SJSA1 (cell line): ENCODE data around the gene CD163. TPM values are rescaled to one million over a fixed set of nuclear protein-coding genes. Genes with fewer than 3 reads are reported as not detected.
"Not testable (repeated sequence)": the region's sequence is repeated elsewhere in the genome, so short reads cannot be mapped to it uniquely, and the experiment has no call there.

Experiments used
- DNase-seq, 2 experiments: peaks; one replicate each; pipeline ENCODE4 v3.0.0-alpha.2; 2015 to 2020; ENCODE audit warnings: low spot score in 2 of 2, low read depth in 1 of 2
- H3K27ac ChIP-seq: fragments of 250-450 bp; sonication (Bioruptor Pico); 2 replicates; pipeline ENCODE4 v1.5.1; 2020; ENCODE audit warnings: mild to moderate bottlenecking, moderate library complexity
- H3K27me3 ChIP-seq: fragments of 250-450 bp; sonication (Bioruptor Pico); replicated peaks from 2 replicates; pipeline ENCODE4 v1.5.1; 2020; ENCODE audit warnings: mild to moderate bottlenecking, moderate library complexity
- H3K36me3 ChIP-seq: fragments of 250-450 bp; sonication (Bioruptor Pico); 2 replicates; pipeline ENCODE4 v1.5.1; 2020; ENCODE audit warnings: mild to moderate bottlenecking
- H3K4me1 ChIP-seq: fragments of 250-450 bp; sonication (Bioruptor Pico); replicated peaks from 2 replicates; pipeline ENCODE4 v1.6.1; 2021; ENCODE audit warnings: mild to moderate bottlenecking
- H3K4me3 ChIP-seq: fragments of 250-450 bp; sonication (Bioruptor Pico); 2 replicates; pipeline ENCODE4 v1.5.1; 2020; ENCODE audit warnings: mild to moderate bottlenecking
- H3K9me3 ChIP-seq: fragments of 250-450 bp; sonication (Bioruptor Pico); replicated peaks from 2 replicates; pipeline ENCODE4 v1.5.1; 2020; ENCODE audit warnings: mild to moderate bottlenecking
- total RNA-seq: library from RNA; depleted of rRNA; stranded (reverse); fragments of >200 nt; shearing (Covaris generic); gene quantifications from 2 replicates; pipeline ENCODE4 v1.2.3, GENCODE V29; 2014; rRNA removed

CD163 gene
- 0.05 TPM in 1 of 2 replicates, not detected in the other for total RNA-seq

DNA sequence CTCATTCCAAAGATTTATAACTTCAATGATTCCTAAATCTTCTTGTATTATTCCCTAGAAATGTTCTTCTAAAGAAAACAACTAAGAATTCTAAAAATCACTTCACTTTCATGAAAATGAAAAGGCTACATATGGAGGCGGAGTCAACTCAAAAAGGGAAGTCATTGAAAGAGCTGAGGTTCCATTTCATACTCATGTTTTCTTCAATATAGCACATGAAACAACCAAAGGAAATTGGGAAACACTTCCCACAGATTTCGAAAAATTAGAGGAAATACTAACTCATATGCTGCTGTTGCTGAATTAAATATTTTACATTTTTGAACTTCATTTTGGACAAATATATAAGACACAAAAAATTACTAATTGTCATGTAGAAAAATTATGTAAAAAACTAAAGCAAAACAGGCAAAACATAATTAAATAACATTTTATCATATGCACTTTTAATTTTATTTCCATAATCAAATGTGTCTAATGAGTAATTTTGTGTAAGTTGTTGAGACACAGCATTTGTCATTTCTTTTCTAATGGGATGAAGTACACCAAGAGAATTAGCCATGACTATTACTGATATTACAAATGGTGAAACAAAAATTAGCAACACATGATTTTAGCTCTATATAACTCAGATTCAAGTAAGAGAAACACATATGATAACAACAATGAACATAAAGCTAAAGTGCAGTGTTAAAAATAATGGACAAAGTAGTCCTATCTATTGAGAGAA, at the start of gene CD163:
CD163 (minus strand) TSS at position 92 of the 730 bp plus-strand sequence; CDS start at position 5, 87 bp downstream.
- no peak within 1 kb of the TSS for H3K4me3 ChIP-seq

DNA sequence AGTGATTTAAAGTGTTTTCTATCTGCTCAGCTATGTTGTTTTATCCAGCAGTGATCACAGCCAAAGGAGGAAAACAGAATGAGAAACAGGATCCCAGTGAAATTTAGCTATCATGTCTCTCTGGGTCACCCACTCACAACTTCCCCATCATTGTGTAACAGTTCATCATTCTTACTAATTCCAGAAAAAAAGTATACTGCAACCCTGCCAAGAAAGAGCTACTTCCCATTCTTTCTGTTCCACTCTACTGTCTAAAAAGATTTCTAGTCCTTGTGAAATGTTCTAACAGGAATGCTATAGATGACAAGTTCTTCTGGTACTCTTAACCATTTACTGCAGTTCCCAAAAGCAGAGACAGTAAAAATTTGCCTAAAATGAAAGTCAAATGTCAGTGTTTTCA, 39.2 kb upstream of the CD163 start:
- Histone ChIP-seq H3K4me3 (no peak overlapping the region), H3K27ac (no peak overlapping the region), H3K36me3 (no peaks in the 10 kb centered on the region), H3K9me3 (no peaks in the 10 kb centered on the region; the same call in 1 of the 2 replicates), H3K27me3 (no peaks in the 10 kb centered on the region), H3K4me1 (no peaks in the 10 kb centered on the region)
- DNase-seq = no peak

More for the DNA sequence above, at the start of gene CD163:
- Histone ChIP-seq H3K9me3 (no peaks in the 10 kb centered on the region), H3K27ac (no peak within 1 kb of the TSS), H3K36me3 (no peaks in the 10 kb centered on the region), H3K27me3 (no peaks in the 10 kb centered on the region), H3K4me1 (peaks cover 9% of the 10 kb centered on the region)
- DNase-seq = no peak

- no peaks in the 10 kb centered on the region for H3K27me3 ChIP-seq
- H3K27ac ChIP-seq = no peak overlapping the region
- no peaks in the 10 kb centered on the region for H3K4me1 ChIP-seq
- no peaks in the 10 kb centered on the region; the same call in 1 of the 2 replicates for H3K9me3 ChIP-seq
- no peak for DNase-seq
- H3K4me3 ChIP-seq = no peak overlapping the region
- H3K36me3 ChIP-seq = no peaks in the 10 kb centered on the region
Measured at GRCh38 chr12:7542046-7542445, 38.5 kb upstream of the CD163 start.

DNA sequence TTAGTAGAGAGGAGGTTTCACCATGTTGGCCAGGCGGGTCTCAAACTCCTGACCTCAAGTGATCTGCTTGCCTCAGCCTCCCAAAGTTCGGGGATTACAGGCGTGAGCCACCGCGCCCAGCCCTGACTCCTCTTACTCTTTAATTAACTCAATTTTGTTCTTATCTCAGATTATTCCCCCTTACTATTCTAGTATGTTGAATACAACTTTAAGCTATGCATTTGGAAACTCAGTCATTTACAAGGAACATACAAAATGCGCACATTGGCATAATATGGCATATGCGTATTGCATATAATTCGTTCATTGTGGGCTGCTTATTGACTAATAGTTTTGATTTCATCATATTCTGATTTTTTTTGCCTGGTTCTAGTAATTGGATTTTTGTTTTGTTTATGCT, 10.8 kb upstream of the CD163 start:
- Histone ChIP-seq H3K27me3 (0 out of 2 replicates have a peak, but pooled peaks cover 3% of the 10 kb centered on the region), H3K4me3 (no peak overlapping the region), H3K4me1 (no peaks in the 10 kb centered on the region), H3K9me3 (no peaks in the 10 kb centered on the region), H3K27ac (no peak overlapping the region), H3K36me3 (no peaks in the 10 kb centered on the region)
- DNase-seq = no peak

GRCh38 chr12:7512553-7512952, 9.0 kb upstream of the CD163 start:
- no peak overlapping the region for H3K27ac ChIP-seq
- no peak overlapping the region for H3K4me3 ChIP-seq
- no peaks in the 10 kb centered on the region for H3K4me1 ChIP-seq
- no peaks in the 10 kb centered on the region for H3K36me3 ChIP-seq
- H3K27me3 ChIP-seq = 0 out of 2 replicates have a peak, but pooled peaks cover 3% of the 10 kb centered on the region
- DNase-seq = peak; percentile 26 to 55
- H3K9me3 ChIP-seq = no peaks in the 10 kb centered on the region

- not testable (repeated sequence) for H3K36me3 ChIP-seq, H3K27me3 ChIP-seq, H3K4me3 ChIP-seq, DNase-seq, H3K27ac ChIP-seq, H3K9me3 ChIP-seq, H3K4me1 ChIP-seq
Measured at GRCh38 chr12:7509793-7510470, 6.4 kb upstream of the CD163 start.

DNA sequence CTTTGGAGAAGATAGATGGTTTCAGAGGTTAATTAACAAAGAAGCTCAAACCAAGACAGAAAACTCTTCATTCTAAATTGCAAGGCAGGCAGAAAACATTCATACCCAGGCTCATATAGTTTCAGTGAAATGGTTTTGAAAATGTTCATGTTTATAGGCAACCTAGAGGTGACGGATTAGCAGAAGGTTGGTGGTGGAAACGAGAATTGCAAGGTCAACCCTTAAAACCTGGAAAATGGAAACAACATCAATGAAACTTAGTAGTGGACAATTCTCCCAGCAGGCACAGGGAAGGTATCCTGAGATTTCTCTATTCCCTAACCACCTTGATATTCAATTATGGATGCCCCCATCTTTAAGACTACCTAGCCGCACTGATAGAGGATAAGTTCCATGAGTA, 965 bp downstream of the CD163 start:
- Histone ChIP-seq H3K4me3 (no peak overlapping the region), H3K36me3 (no peaks in the 10 kb centered on the region), H3K4me1 (peaks cover 21% of the 10 kb centered on the region), H3K9me3 (no peaks in the 10 kb centered on the region), H3K27ac (no peak overlapping the region), H3K27me3 (no peaks in the 10 kb centered on the region)
- DNase-seq = no peak

GRCh38 chr12:7501031-7501588, 2.5 kb downstream of the CD163 start:
- Histone ChIP-seq H3K9me3 (no peaks in the 10 kb centered on the region), H3K4me1 (peaks cover 32% of the 10 kb centered on the region), H3K4me3 (no peak overlapping the region), H3K27ac (no peak overlapping the region), H3K27me3 (no peaks in the 10 kb centered on the region), H3K36me3 (no peaks in the 10 kb centered on the region)
- DNase-seq = no peak

GRCh38 chr12:7499636-7500035, 3.9 kb downstream of the CD163 start:
- no peak for DNase-seq
- H3K4me3 ChIP-seq = no peak overlapping the region
- H3K27ac ChIP-seq = peak overlapping the region; percentile 85
- no peaks in the 10 kb centered on the region for H3K36me3 ChIP-seq
- H3K4me1 ChIP-seq = peaks cover 32% of the 10 kb centered on the region
- H3K27me3 ChIP-seq = no peaks in the 10 kb centered on the region
- no peaks in the 10 kb centered on the region for H3K9me3 ChIP-seq

DNA sequence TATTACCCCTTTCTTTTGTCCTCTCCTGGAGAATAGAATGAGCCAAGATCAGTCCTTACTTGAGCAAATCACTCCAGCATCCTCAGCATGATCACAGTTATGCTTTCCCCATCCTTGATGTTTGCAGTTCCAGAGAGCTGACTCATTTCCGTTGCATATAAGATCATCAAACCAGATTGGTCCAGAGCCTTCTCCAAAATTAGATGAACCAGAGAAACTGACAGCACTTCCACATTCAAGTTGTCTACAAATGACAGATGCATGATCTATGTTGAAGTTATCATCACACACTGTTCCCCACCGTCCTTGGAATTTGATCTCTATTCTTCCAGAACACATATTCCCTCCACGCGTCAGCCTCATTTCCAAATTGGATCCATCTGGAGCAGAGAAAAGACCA, 4.8 kb downstream of the CD163 start:
- no peaks in the 10 kb centered on the region for H3K27me3 ChIP-seq
- peak overlapping the region; percentile 85 for H3K27ac ChIP-seq

DNA sequence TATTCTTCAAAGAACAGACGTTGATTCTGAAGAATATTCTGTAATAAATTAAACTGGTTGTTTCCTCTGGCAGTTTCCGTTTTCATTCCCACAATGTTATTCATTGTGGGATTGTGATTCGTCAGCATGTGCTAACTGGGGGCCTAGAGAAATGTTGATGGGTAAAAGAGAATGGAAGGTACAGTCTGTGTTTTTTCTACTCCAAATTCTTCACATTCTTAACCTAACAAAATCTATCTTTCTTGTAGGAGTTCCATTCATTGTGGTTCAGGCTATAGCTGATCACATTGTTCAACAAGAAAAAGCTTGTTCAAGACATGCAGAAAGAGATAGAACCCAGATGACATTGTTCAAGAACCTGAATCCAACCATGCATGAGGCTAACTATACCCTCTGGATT, 5.9 kb downstream of the CD163 start:
- H3K27me3 ChIP-seq = no peaks in the 10 kb centered on the region
- no peaks in the 10 kb centered on the region for H3K9me3 ChIP-seq
- peak overlapping the region; percentile 85 for H3K27ac ChIP-seq
- no peaks in the 10 kb centered on the region for H3K36me3 ChIP-seq
- H3K4me3 ChIP-seq = no peak overlapping the region
- DNase-seq = peak in 1 of 2 experiments; percentile 78
- peaks cover 32% of the 10 kb centered on the region for H3K4me1 ChIP-seq

More for the DNA sequence above, 4.8 kb downstream of the CD163 start:
- no peaks in the 10 kb centered on the region for H3K36me3 ChIP-seq
- H3K9me3 ChIP-seq = no peaks in the 10 kb centered on the region
- peak; percentile 65 to 81 for DNase-seq
- H3K4me3 ChIP-seq = no peak overlapping the region
- H3K4me1 ChIP-seq = peaks cover 32% of the 10 kb centered on the region

GRCh38 chr12:7496451-7496850, 7.1 kb downstream of the CD163 start:
- no peak overlapping the region for H3K4me3 ChIP-seq
- no peaks in the 10 kb centered on the region for H3K27me3 ChIP-seq
- H3K4me1 ChIP-seq = peaks cover 32% of the 10 kb centered on the region
- H3K9me3 ChIP-seq = no peaks in the 10 kb centered on the region
- H3K36me3 ChIP-seq = no peaks in the 10 kb centered on the region
- DNase-seq = no peak
- H3K27ac ChIP-seq = no peak overlapping the region

GRCh38 chr12:7495136-7495535, 8.4 kb downstream of the CD163 start:
- no peaks in the 10 kb centered on the region for H3K9me3 ChIP-seq
- no peak for DNase-seq
- H3K4me3 ChIP-seq = no peak overlapping the region
- no peaks in the 10 kb centered on the region for H3K36me3 ChIP-seq
- no peak overlapping the region for H3K27ac ChIP-seq
- peaks cover 32% of the 10 kb centered on the region for H3K4me1 ChIP-seq
- H3K27me3 ChIP-seq = no peaks in the 10 kb centered on the region

GRCh38 chr12:7493006-7493405, 10.6 kb downstream of the CD163 start:
- no peak for DNase-seq
- H3K27ac ChIP-seq = no peak overlapping the region
- no peak overlapping the region for H3K4me3 ChIP-seq
- H3K27me3 ChIP-seq = no peaks in the 10 kb centered on the region
- H3K9me3 ChIP-seq = no peaks in the 10 kb centered on the region
- H3K4me1 ChIP-seq = peaks cover 15% of the 10 kb centered on the region
- H3K36me3 ChIP-seq = no peaks in the 10 kb centered on the region
